Osteocyte (in vitro differentiated cells): Measurements from ENCODE around the gene CMSS1. TPM values are rescaled to one million over a fixed set of nuclear protein-coding genes. Genes with fewer than 3 reads are reported as not detected.

ENCODE experiments used
- DNase-seq: peaks from one replicate; pipeline ENCODE4 v3.0.0; 2021; ENCODE audit warnings: mixed read lengths; ENCODE audit not compliant: unreplicated experiment; ENCODE audit errors: extremely low spot score
- H3K27ac Mint-ChIP-seq: one replicate; pipeline ENCODE4 v1.8.0; 2021; ENCODE audit warnings: mild to moderate bottlenecking, mixed read lengths; ENCODE audit not compliant: unreplicated experiment
- H3K27me3 Mint-ChIP-seq: one replicate; pipeline ENCODE4 v1.8.0; 2021; ENCODE audit warnings: mixed read lengths; ENCODE audit not compliant: unreplicated experiment
- H3K36me3 Mint-ChIP-seq: one replicate; pipeline ENCODE4 v1.8.0; 2021; ENCODE audit warnings: mixed read lengths; ENCODE audit not compliant: unreplicated experiment
- H3K4me1 Mint-ChIP-seq: one replicate; pipeline ENCODE4 v1.8.0; 2021; ENCODE audit warnings: mixed read lengths; ENCODE audit not compliant: unreplicated experiment
- H3K4me3 Mint-ChIP-seq: one replicate; pipeline ENCODE4 v1.8.0; 2021; ENCODE audit warnings: mild to moderate bottlenecking, moderate library complexity, mixed read lengths; ENCODE audit not compliant: unreplicated experiment
- H3K9me3 Mint-ChIP-seq: one replicate; pipeline ENCODE4 v1.8.0; 2021; ENCODE audit warnings: mixed read lengths; ENCODE audit not compliant: unreplicated experiment
- CTCF ChIP-seq: fragments of 200-600 bp; sonication (generic); IDR thresholded peaks from 2 replicates; pipeline ENCODE4 v1.5.0; 2021; ENCODE audit warnings: antibody characterized with exemption, mild to moderate bottlenecking, moderate library complexity
- total RNA-seq: library from RNA; stranded (reverse); gene quantifications from 2 replicates; pipeline ENCODE4 v1.2.1, GENCODE V29; 2021

The CMSS1 gene
- total RNA-seq, 1 donor from 2014 or later: 38.5 TPM

DNA sequence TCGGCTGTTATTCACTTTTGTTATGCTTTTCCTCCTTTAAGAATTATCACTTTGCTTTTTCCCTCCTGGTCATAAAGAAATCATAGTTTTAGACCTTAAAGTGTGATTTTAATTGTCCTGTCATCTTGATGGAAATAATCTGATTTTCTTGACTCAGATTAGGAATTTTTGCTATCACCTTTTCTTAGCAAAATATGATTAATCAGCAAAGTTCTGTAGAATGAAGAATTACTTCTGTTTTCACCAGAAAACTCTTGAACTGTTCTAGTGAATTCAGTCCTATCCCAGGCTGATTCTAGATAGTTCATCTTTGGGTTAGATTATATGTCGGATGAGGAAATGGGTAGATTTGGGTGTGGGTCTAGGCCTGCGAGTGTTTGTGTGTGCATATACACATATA, 12.2 kb downstream of the CMSS1 start:
- H3K27ac Mint-ChIP-seq: no peak overlapping the region
- H3K9me3 Mint-ChIP-seq: no peaks in the 10 kb centered on the region
- H3K4me3 Mint-ChIP-seq: no peak overlapping the region
- no peaks in the 10 kb centered on the region for H3K27me3 Mint-ChIP-seq
- peaks cover 4% of the 10 kb centered on the region for H3K4me1 Mint-ChIP-seq
- no peak for DNase-seq
- TF ChIP-seq CTCF: no peak
- peaks cover 3% of the 10 kb centered on the region for H3K36me3 Mint-ChIP-seq

GRCh38 chr3:99833617-99834205, 16.0 kb downstream of the CMSS1 start:
- Mint-ChIP-seq H3K9me3 (no peaks in the 10 kb centered on the region), H3K4me3 (no peak overlapping the region), H3K27ac (no peak overlapping the region), H3K36me3 (peaks cover 1% of the 10 kb centered on the region), H3K4me1 (no peaks in the 10 kb centered on the region), H3K27me3 (no peaks in the 10 kb centered on the region)
- TF ChIP-seq CTCF: no peak
- DNase-seq: no peak

- Mint-ChIP-seq H3K4me3 (no peak overlapping the region), H3K36me3 (no peaks in the 10 kb centered on the region), H3K27ac (no peak overlapping the region), H3K4me1 (no peaks in the 10 kb centered on the region), H3K27me3 (no peaks in the 10 kb centered on the region), H3K9me3 (no peaks in the 10 kb centered on the region)
- no peak for TF ChIP-seq CTCF
- no peak for DNase-seq
Observed at GRCh38 chr3:99834211-99834957, 16.7 kb downstream of the CMSS1 start.

GRCh38 chr3:99836681-99837080, 19.0 kb downstream of the CMSS1 start:
- H3K4me3 Mint-ChIP-seq: no peak overlapping the region
- no peak for TF ChIP-seq CTCF
- no peaks in the 10 kb centered on the region for H3K9me3 Mint-ChIP-seq
- H3K4me1 Mint-ChIP-seq: no peaks in the 10 kb centered on the region
- H3K36me3 Mint-ChIP-seq: no peaks in the 10 kb centered on the region
- no peaks in the 10 kb centered on the region for H3K27me3 Mint-ChIP-seq
- no peak for DNase-seq
- H3K27ac Mint-ChIP-seq: no peak overlapping the region

DNA sequence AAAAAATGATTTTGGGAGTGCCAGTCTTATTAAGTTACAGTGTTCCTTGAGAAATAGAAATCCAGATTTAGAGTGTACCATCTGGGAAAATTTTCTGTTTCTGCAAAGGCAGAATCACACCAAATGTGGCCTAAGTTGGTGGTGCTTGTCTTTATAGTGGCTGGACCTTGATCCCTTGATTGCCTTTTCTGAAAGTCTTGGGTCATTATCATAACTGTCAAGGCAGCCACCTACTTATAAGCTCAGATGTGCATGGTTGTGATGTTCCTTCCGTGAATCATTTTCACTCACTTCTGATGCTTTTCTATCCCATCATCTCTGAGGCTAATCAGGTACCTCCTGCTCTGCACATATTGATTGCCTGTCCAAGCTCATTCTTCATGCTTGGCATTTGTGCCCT, 20.1 kb downstream of the CMSS1 start:
- no peaks in the 10 kb centered on the region for H3K36me3 Mint-ChIP-seq
- no peak overlapping the region for H3K27ac Mint-ChIP-seq
- H3K27me3 Mint-ChIP-seq: no peaks in the 10 kb centered on the region
- H3K4me3 Mint-ChIP-seq: no peak overlapping the region
- no peak for TF ChIP-seq CTCF
- DNase-seq: no peak
- peaks cover 1% of the 10 kb centered on the region for H3K4me1 Mint-ChIP-seq
- H3K9me3 Mint-ChIP-seq: no peaks in the 10 kb centered on the region
